22Rv1 (cell line): Measurements from ENCODE around the gene TBCB.

Source experiments
- ZFX ChIP-seq: fragments of 450-650 bp; IDR thresholded peaks from 2 replicates; pipeline ENCODE4 v1.6.1; 2017; ENCODE audit warnings: antibody characterized with exemption, borderline replicate concordance
- TF ChIP-seq, protein P1 (sequence below): fragments of 450-650 bp; IDR thresholded peaks from 2 replicates; pipeline ENCODE4 v1.5.1; 2017; ENCODE audit warnings: mild to moderate bottlenecking

DNA sequence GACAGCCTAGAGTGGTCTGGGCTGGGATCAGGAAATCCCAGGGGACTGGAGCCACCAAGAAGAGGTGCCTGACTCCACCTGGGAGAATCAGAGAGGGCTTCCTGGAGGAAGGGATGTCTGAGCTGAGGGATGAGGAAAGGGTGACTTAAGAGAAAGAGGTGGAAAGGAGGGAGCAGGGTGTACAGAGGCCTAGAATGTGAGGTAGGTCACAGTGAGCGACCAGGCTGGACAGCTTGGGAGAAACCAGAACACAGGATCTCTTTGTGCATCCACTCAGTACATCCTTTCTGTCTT, 1.0 kb downstream of the TBCB start:
- TF ChIP-seq, protein P1, sequence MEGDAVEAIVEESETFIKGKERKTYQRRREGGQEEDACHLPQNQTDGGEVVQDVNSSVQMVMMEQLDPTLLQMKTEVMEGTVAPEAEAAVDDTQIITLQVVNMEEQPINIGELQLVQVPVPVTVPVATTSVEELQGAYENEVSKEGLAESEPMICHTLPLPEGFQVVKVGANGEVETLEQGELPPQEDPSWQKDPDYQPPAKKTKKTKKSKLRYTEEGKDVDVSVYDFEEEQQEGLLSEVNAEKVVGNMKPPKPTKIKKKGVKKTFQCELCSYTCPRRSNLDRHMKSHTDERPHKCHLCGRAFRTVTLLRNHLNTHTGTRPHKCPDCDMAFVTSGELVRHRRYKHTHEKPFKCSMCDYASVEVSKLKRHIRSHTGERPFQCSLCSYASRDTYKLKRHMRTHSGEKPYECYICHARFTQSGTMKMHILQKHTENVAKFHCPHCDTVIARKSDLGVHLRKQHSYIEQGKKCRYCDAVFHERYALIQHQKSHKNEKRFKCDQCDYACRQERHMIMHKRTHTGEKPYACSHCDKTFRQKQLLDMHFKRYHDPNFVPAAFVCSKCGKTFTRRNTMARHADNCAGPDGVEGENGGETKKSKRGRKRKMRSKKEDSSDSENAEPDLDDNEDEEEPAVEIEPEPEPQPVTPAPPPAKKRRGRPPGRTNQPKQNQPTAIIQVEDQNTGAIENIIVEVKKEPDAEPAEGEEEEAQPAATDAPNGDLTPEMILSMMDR: no peak
- TF ChIP-seq ZFX: no peak
